ENCODE results near the gene PLA2G4D.

The PLA2G4D gene

GRCh38 chr15:42069496-42070278, 24.7 kb downstream of the PLA2G4D start:
- DNase-seq = no peak

- no peak for DNase-seq
These were observed 25.3 kb downstream of the PLA2G4D start for GRCh38 chr15:42069025-42069424.

GRCh38 chr15:42068601-42069000, 25.8 kb downstream of the PLA2G4D start:
- no peak for DNase-seq

- no peak for DNase-seq
These were observed 27.5 kb downstream of the PLA2G4D start for GRCh38 chr15:42066764-42067415.

GRCh38 chr15:42065468-42065867, 28.9 kb downstream of the PLA2G4D start:
- DNase-seq = no peak

GRCh38 chr15:42065033-42065432, 29.3 kb downstream of the PLA2G4D start:
- peak in 1 of 2 experiments; percentile 9 for DNase-seq

GRCh38 chr15:42064271-42064670, 30.1 kb downstream of the PLA2G4D start:
- DNase-seq = no peak

GRCh38 chr15:42063122-42063848, 31.1 kb downstream of the PLA2G4D start:
- DNase-seq = no peak

GRCh38 chr15:42062284-42062806, 32.0 kb downstream of the PLA2G4D start:
- DNase-seq = no peak

- DNase-seq = no peak
These were observed 33.6 kb downstream of the PLA2G4D start for GRCh38 chr15:42060797-42061196.

GRCh38 chr15:42060477-42060763, 33.9 kb downstream of the PLA2G4D start:
- no peak for DNase-seq

- peak in 1 of 2 experiments; percentile 35 for DNase-seq
These were observed 34.5 kb downstream of the PLA2G4D start for GRCh38 chr15:42059661-42060476.

GRCh38 chr15:42058791-42059190, 35.6 kb downstream of the PLA2G4D start:
- no peak for DNase-seq

- DNase-seq = no peak
These were observed 36.3 kb downstream of the PLA2G4D start for GRCh38 chr15:42057799-42058646.

GRCh38 chr15:42056934-42057798, 37.2 kb downstream of the PLA2G4D start:
- peak in 1 of 2 experiments; percentile 31 for DNase-seq

- no peak for DNase-seq
These were observed 40.4 kb downstream of the PLA2G4D start for GRCh38 chr15:42053914-42054313.

GRCh38 chr15:42053010-42053409, 41.4 kb downstream of the PLA2G4D start:
- no peak for DNase-seq

- no peak for DNase-seq
These were observed 43.7 kb downstream of the PLA2G4D start for GRCh38 chr15:42050484-42051255.

GRCh38 chr15:42048821-42049200, 45.6 kb downstream of the PLA2G4D start:
- DNase-seq = no peak

Data from NCI-H446 (cell line).